Measurements from ENCODE around the gene TMEM273.

DNA sequence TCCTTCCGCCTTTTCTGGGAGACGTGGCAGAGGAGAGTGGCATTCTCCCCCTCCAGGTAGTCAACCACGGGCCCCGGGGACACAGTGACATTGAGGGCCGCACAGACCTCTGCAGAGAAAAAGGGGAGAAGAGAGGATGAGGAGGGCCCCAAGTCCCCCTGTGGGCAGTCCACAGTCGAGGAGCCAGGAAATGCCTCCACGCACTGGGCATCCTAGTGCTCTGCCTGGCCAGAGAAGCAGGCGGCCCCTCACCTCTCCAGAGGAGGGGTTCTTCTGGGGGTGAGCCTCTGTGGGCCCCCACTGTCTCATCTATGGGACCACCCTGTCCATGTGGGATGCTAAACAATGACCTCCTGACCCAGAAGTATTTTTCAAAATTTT, 80.3 kb downstream of the TMEM273 start:
- TF ChIP-seq, protein P1, sequence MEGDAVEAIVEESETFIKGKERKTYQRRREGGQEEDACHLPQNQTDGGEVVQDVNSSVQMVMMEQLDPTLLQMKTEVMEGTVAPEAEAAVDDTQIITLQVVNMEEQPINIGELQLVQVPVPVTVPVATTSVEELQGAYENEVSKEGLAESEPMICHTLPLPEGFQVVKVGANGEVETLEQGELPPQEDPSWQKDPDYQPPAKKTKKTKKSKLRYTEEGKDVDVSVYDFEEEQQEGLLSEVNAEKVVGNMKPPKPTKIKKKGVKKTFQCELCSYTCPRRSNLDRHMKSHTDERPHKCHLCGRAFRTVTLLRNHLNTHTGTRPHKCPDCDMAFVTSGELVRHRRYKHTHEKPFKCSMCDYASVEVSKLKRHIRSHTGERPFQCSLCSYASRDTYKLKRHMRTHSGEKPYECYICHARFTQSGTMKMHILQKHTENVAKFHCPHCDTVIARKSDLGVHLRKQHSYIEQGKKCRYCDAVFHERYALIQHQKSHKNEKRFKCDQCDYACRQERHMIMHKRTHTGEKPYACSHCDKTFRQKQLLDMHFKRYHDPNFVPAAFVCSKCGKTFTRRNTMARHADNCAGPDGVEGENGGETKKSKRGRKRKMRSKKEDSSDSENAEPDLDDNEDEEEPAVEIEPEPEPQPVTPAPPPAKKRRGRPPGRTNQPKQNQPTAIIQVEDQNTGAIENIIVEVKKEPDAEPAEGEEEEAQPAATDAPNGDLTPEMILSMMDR (conservative IDR thresholded peaks at IDR 0.05; ENCODE audit: low read depth, low read length), result no peak
- no peak for TF ChIP-seq POLR2A (IDR thresholded peaks at IDR 0.05; ENCODE audit: low read depth, low read length)
- TF ChIP-seq FOS (IDR thresholded peaks at IDR 0.05; ENCODE audit: low read depth, low read length), result no peak
- TF ChIP-seq SMC3 (IDR thresholded peaks at IDR 0.05; ENCODE audit: low read depth, low read length), result no peak
- no peak for TF ChIP-seq RFX5 (IDR thresholded peaks at IDR 0.05; ENCODE audit: low read depth, low read length)
- no peak for TF ChIP-seq RAD21 (IDR thresholded peaks at IDR 0.05; ENCODE audit: low read length)
